OCI-M2 (cell line): ENCODE data around the gene SLC25A21.
A peak's percentile ranks its signal among the peaks of the same experiment; 100 is the strongest.

Experiments
- DNase-seq: peaks from one replicate; lab custom pipeline; 2025; ENCODE audit not compliant: unreplicated experiment; lab: John Stamatoyannopoulos, UW

SLC25A21 gene

DNA sequence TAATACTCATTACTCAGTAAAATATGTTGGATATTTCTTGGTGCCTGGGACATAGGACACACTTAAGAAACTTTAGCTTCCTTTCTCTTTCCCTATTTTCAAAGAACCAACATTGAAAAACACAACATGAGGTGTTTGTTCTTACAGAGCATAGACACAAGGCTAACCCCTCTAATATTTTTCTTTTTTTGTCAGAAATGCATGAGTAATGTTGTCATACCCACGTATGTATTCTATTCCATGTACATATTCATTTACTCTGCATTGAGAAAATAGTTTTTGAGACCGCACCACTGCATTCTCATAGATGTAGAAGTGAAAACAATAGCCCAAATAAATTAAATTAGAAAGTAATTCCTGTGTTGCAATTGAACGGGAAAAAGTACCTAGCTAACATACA lies 497.7 kb downstream of the SLC25A21 start:
- no peak for DNase-seq

- DNase-seq: no peak
Measured at GRCh38 chr14:36672095-36672494, 500.3 kb downstream of the SLC25A21 start.

DNA sequence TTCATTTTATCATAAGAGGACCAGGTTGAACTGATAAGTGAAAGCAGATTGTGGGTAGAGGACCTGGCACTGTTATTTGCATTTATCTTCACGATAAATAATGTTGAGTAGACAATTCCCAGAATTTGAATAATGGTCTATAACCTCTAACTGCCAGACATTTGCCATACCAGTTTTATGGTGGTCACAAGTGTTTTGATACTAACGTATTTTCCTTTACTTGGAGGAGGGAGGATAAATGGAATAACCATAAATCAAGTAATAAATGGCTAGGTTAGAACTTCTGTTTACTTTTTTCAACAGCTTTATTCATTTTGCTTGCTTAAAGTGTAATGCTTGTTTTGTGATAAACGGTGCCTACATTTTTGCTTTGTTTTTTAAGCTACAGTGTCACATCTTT lies 501.3 kb downstream of the SLC25A21 start:
- no peak for DNase-seq

GRCh38 chr14:36667679-36668078 lies 504.7 kb downstream of the SLC25A21 start:
- no peak for DNase-seq

DNA sequence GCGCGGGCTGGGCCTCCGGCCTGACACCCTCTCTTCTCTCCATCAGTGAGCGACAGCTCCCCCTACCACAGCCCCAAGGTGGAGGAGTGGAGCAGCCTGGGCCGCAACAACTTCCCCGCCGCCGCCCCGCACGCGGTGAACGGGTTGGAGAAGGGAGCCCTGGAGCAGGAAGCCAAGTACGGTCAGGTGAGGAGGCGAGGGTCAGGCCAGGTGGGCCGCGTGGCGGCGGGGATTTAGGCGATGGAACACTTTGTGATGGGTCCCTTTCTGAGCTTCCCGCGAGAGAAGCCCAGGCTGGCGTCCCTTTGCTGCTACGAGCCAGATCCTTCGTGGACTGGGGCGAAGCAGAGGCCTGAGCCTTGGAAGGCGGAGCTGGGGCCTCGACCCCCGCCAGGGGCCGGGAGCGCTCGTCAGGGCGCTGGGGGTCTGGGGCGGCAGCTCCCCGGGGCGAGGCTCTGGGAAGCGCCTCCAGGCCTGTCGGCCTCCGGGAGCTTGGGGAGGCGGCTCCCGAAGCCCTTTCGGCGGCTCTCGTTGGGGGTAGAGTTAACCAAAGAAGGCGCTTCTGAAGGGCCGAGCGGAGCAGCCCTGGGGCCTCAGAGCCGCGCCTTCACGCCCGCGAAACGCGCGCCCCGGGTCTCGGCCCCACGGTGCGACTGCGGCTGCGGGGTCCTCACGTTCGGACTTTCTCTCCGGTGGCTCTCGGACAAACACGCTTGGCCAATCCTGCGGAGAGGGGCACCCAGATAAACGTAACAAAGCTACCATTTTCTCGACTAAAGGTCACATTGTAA lies 505.8 kb downstream of the SLC25A21 start:
- no peak for DNase-seq

DNA sequence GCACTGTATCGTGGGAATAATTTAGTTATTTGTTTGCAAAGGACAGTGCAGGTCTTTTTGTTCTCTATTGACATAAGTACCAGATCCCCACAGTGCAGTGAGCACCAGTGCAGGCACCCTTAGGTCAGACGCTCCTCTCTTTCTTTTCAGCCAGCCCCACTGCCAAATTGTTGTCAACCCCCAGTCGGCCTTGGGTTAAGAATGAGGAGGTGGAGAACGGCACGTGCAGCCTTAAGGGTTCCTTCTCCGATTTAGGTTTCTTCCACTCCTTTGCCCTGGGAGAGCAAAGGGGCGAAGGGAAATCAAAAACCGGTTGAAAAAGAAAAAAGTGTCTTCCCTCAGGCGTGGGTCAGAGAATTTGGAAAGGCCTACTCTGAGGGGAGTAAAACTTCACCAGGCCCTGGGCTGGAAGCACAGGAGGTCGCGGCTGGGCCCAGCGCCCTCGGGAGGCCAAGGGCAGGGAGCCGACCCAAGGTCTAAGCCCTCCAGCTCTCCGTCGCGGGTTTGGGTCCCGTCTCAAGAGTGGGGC lies 506.5 kb downstream of the SLC25A21 start:
- DNase-seq: no peak

- DNase-seq: no peak
Measured at GRCh38 chr14:36664322-36665193, 507.8 kb downstream of the SLC25A21 start.

DNA sequence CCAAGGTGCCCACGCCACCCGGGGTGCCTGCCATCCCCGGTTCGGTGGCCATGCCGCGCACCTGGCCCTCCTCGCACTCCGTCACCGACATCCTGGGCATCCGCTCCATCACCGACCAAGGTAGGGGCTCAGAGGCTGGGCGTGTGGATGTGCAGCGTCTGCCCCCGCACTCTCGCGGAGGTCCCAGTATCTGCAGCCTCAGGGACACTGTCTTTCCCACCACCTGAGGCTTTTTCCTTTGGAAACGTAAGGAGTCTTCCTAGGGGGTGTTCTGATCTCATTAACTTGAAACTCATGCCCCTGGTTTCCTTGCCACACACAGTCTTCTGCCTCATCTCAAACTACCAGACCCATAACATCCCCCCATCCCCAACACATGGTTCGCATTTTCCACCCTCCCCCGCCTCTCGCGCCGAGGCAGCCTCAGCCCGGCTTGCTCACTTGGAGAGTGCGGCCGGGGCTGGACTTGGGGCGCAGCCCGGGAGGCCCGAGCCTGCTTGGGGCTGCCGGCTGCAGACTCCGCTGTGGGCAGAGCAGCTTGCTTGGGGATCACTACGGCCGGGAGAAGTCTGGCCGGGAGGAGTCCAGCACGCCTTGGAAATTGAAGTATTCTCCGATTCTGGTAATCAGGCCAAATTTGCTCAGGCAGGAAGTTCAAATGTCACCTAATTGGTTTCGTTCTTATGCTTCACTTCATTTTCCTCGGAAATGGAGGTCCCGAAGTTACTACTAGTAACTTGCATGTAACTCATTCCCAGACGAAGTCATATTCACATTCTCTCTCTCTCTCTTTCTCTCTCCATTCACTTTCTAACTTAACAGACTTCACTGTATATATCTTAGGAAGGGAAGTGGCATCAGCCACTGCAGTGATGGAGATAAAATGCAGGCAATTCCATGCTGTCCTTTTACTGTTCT lies 508.7 kb downstream of the SLC25A21 start:
- DNase-seq: no peak

DNA sequence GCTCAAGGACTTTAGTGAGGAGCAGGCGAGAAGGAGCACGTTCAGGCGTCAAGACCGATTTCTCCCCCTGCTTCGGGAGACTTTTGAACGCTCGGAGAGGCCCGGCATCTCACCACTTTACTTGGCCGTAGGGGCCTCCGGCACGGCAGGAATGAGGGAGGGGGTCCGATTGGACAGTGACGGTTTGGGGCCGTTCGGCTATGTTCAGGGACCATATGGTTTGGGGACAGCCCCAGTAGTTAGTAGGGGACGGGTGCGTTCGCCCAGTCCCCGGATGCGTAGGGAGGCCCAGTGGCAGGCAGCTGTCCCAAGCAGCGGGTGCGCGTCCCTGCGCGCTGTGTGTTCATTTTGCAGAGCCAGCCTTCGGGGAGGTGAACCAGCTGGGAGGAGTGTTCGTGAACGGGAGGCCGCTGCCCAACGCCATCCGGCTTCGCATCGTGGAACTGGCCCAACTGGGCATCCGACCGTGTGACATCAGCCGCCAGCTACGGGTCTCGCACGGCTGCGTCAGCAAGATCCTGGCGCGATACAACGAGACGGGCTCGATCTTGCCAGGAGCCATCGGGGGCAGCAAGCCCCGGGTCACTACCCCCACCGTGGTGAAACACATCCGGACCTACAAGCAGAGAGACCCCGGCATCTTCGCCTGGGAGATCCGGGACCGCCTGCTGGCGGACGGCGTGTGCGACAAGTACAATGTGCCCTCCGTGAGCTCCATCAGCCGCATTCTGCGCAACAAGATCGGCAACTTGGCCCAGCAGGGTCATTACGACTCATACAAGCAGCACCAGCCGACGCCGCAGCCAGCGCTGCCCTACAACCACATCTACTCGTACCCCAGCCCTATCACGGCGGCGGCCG lies 509.6 kb downstream of the SLC25A21 start:
- no peak for DNase-seq

DNA sequence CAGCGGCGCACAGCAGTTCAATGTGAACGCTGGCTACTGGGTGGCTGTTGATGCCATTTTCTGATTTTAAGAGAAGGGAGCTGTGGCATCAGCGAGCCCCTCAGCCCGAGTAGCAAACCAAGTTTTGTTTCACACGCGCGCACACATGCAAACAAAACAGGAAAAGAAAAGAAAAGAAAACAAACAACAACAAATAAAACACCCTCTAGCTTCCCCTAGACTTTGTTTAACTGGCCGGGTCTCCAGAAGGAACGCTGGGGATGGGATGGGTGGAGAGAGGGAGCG lies 510.2 kb downstream of the SLC25A21 start:
- DNase-seq: no peak

DNA sequence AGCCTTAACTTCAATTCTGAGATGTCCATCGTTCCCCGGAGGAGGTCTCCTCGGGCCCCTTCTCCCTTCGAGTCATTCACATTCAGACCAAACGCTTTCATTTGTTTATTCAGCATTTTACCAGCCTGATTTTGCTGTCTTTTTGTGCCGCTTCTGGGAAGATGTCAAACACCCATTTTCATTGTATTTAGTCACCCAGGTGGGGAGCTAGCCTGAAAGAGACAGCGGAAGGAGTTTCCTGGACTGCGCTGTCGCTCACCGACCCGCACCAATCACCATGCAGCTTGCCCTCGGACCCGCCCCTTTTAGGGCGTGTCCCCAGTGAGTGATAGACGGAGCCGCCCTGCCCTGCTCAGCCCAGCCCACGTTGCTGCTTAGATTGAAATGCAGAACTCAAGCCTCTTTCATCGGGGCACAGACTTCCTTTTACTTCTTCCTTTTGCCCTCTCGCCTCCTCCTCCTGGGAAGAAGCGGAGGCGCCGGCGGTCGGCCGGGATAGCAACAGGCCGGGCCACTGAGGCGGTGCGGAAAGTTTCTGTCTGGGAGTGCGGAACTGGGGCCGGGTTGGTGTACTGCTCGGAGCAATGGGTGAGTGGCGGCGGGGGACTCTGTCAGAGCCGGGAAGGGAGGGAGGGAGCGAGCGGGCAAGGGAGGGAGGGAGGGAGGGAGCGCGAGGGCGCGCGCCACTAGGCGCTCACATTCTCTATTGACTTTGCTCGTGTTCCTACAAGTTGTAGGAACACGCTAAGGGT lies 510.7 kb downstream of the SLC25A21 start, which contains the start of gene PAX9:
Gene PAX9, plus strand, starts transcription at position 355 of the 752 bp plus-strand sequence. Its CDS starts 230 bp downstream, at position 585.
- DNase-seq: peak; percentile 90

- DNase-seq: no peak
Measured at GRCh38 chr14:36660736-36661505, 511.5 kb downstream of the SLC25A21 start.

GRCh38 chr14:36659822-36660735 lies 512.3 kb downstream of the SLC25A21 start:
- DNase-seq: no peak

GRCh38 chr14:36659010-36659821 lies 513.2 kb downstream of the SLC25A21 start:
- no peak for DNase-seq

- DNase-seq: no peak
Measured at GRCh38 chr14:36658123-36659009, 514.0 kb downstream of the SLC25A21 start.
